ENCODE results near the gene ADAM19. TPM values are rescaled to one million over a fixed set of nuclear protein-coding genes. Genes with fewer than 3 reads are reported as not detected.
A peak's percentile ranks its signal among the peaks of the same experiment; 100 is the strongest.

Gene ADAM19
- total and polyA plus RNA-seq, 3 experiments from 2014 or later: 4.1 to 26.8 (median 26.5) TPM

- no peak overlapping the region for H3K27ac ChIP-seq (ENCODE audit: low read depth, low read length)
- peaks cover 42 to 61% (median 59%) of the 10 kb centered on the region in 3 donors for H3K4me1 Mint-ChIP-seq
- CTCF ChIA-PET: interaction anchor here (1.0 kb wide), 1 partner anchor 43 kb away, joined by 3 read pairs; no protein-coding TSS in a partner anchor
- H3K9me3 ChIP-seq (ENCODE audit: low read length): no peaks in the 10 kb centered on the region
- peaks cover 18% of the 10 kb centered on the region for H3K4me1 ChIP-seq (ENCODE audit: insufficient read depth, low read length)
- H3K27ac Mint-ChIP-seq: peak overlapping the region in 3 of 8 donors; percentile 11 to 75 (median 36)
- POLR2A ChIA-PET: no interaction called here
- peaks cover 0 to 1% (median 0%) of the 10 kb centered on the region in 3 donors for H3K36me3 Mint-ChIP-seq
- H3K36me3 ChIP-seq (ENCODE audit: insufficient read depth, low read length): no peaks in the 10 kb centered on the region
- H3K27me3 Mint-ChIP-seq: no peaks in the 10 kb centered on the region
- H3K4me3 Mint-ChIP-seq: no peak overlapping the region
- no peaks in the 10 kb centered on the region for H3K9me3 Mint-ChIP-seq
- no peak for DNase-seq
- H3K4me3 ChIP-seq (ENCODE audit: low read length): no peak overlapping the region
- no peaks in the 10 kb centered on the region for H3K27me3 ChIP-seq (ENCODE audit: insufficient read depth, low read length, poor library complexity, severe bottlenecking)
Observed at GRCh38 chr5:157593052-157593757, 17.6 kb upstream of the ADAM19 start.

- ChIA-PET POLR2A (no interaction called here), CTCF (interaction anchor here (1.0 kb wide), 1 partner anchor 42 kb away, joined by 3 read pairs; no protein-coding TSS in a partner anchor)
- Histone ChIP-seq H3K27ac (ENCODE audit: low read depth, low read length) (no peak overlapping the region), H3K4me1 (ENCODE audit: insufficient read depth, low read length) (peaks cover 18% of the 10 kb centered on the region), H3K27me3 (ENCODE audit: insufficient read depth, low read length, poor library complexity, severe bottlenecking) (no peaks in the 10 kb centered on the region), H3K36me3 (ENCODE audit: insufficient read depth, low read length) (no peaks in the 10 kb centered on the region), H3K9me3 (ENCODE audit: low read length) (no peaks in the 10 kb centered on the region), H3K4me3 (ENCODE audit: low read length) (no peak overlapping the region)
- Mint-ChIP-seq H3K36me3 (peaks cover 0 to 1% (median 0%) of the 10 kb centered on the region in 3 donors), H3K27ac (peak overlapping the region in 2 of 8 donors; percentile 39 to 66), H3K4me3 (peak overlapping the region in 2 of 7 donors; percentile 7 to 32), H3K4me1 (peaks cover 38 to 56% (median 55%) of the 10 kb centered on the region in 3 donors), H3K9me3 (no peaks in the 10 kb centered on the region), H3K27me3 (no peaks in the 10 kb centered on the region)
- DNase-seq: no peak
Observed at GRCh38 chr5:157592594-157592993, 17.0 kb upstream of the ADAM19 start.

- no peaks in the 10 kb centered on the region for H3K9me3 Mint-ChIP-seq
- H3K36me3 Mint-ChIP-seq: peaks cover 0 to 1% (median 0%) of the 10 kb centered on the region in 3 donors
- H3K27ac Mint-ChIP-seq: no peak overlapping the region
- no peaks in the 10 kb centered on the region for H3K27me3 ChIP-seq (ENCODE audit: insufficient read depth, low read length, poor library complexity, severe bottlenecking)
- ChIA-PET POLR2A (interaction anchor here (0.8 kb wide), 1 partner anchor 54 kb away, joined by 5 read pairs; no protein-coding TSS in a partner anchor), CTCF (no interaction called here)
- H3K4me1 Mint-ChIP-seq: peaks cover 21 to 36% (median 34%) of the 10 kb centered on the region in 3 donors
- no peak for DNase-seq
- H3K36me3 ChIP-seq (ENCODE audit: insufficient read depth, low read length): no peaks in the 10 kb centered on the region
- H3K27ac ChIP-seq (ENCODE audit: low read depth, low read length): no peak overlapping the region
- H3K9me3 ChIP-seq (ENCODE audit: low read length): no peaks in the 10 kb centered on the region
- peaks cover 10% of the 10 kb centered on the region for H3K4me1 ChIP-seq (ENCODE audit: insufficient read depth, low read length)
- H3K4me3 ChIP-seq (ENCODE audit: low read length): no peak overlapping the region
- no peaks in the 10 kb centered on the region for H3K27me3 Mint-ChIP-seq
- no peak overlapping the region for H3K4me3 Mint-ChIP-seq
Observed at GRCh38 chr5:157590478-157590877, 14.9 kb upstream of the ADAM19 start.

- no peaks in the 10 kb centered on the region for H3K36me3 ChIP-seq (ENCODE audit: insufficient read depth, low read length)
- ChIA-PET POLR2A (no interaction called here), CTCF (no interaction called here)
- H3K27me3 ChIP-seq (ENCODE audit: insufficient read depth, low read length, poor library complexity, severe bottlenecking): no peaks in the 10 kb centered on the region
- Mint-ChIP-seq H3K27ac (no peak overlapping the region), H3K36me3 (no peaks in the 10 kb centered on the region), H3K9me3 (no peaks in the 10 kb centered on the region), H3K4me3 (no peak overlapping the region), H3K4me1 (peaks cover 5 to 11% (median 8%) of the 10 kb centered on the region in 3 donors), H3K27me3 (no peaks in the 10 kb centered on the region)
- no peaks in the 10 kb centered on the region for H3K4me1 ChIP-seq (ENCODE audit: insufficient read depth, low read length)
- no peak overlapping the region for H3K4me3 ChIP-seq (ENCODE audit: low read length)
- H3K27ac ChIP-seq (ENCODE audit: low read depth, low read length): no peak overlapping the region
- no peak for DNase-seq
- no peaks in the 10 kb centered on the region for H3K9me3 ChIP-seq (ENCODE audit: low read length)
Observed at GRCh38 chr5:157584628-157585027, 9.1 kb upstream of the ADAM19 start.

GRCh38 chr5:157582731-157583620 lies 7.4 kb upstream of the ADAM19 start:
- POLR2A ChIA-PET: no interaction called here
- no peak overlapping the region for H3K27ac Mint-ChIP-seq

GRCh38 chr5:157581901-157582300 lies 6.3 kb upstream of the ADAM19 start:
- H3K36me3 ChIP-seq (ENCODE audit: insufficient read depth, low read length): no peaks in the 10 kb centered on the region
- Mint-ChIP-seq H3K27ac (no peak overlapping the region), H3K27me3 (no peaks in the 10 kb centered on the region), H3K4me3 (no peak overlapping the region), H3K36me3 (no peaks in the 10 kb centered on the region), H3K9me3 (no peaks in the 10 kb centered on the region), H3K4me1 (peaks cover 5 to 22% (median 13%) of the 10 kb centered on the region in 3 donors)
- no peaks in the 10 kb centered on the region for H3K27me3 ChIP-seq (ENCODE audit: insufficient read depth, low read length, poor library complexity, severe bottlenecking)
- DNase-seq: no peak
- CTCF ChIA-PET: interaction anchor here (0.6 kb wide), 1 partner anchor 161 kb away, joined by 3 read pairs; no protein-coding TSS in a partner anchor
- H3K4me1 ChIP-seq (ENCODE audit: insufficient read depth, low read length): no peaks in the 10 kb centered on the region
- no peak overlapping the region for H3K27ac ChIP-seq (ENCODE audit: low read depth, low read length)
- no peaks in the 10 kb centered on the region for H3K9me3 ChIP-seq (ENCODE audit: low read length)
- H3K4me3 ChIP-seq (ENCODE audit: low read length): no peak overlapping the region
- POLR2A ChIA-PET: no interaction called here

More at GRCh38 chr5:157582731-157583620, 7.4 kb upstream of the ADAM19 start:
- Histone ChIP-seq H3K9me3 (ENCODE audit: low read length) (no peaks in the 10 kb centered on the region), H3K4me3 (ENCODE audit: low read length) (no peak overlapping the region), H3K4me1 (ENCODE audit: insufficient read depth, low read length) (no peaks in the 10 kb centered on the region), H3K27ac (ENCODE audit: low read depth, low read length) (no peak overlapping the region), H3K27me3 (ENCODE audit: insufficient read depth, low read length, poor library complexity, severe bottlenecking) (no peaks in the 10 kb centered on the region), H3K36me3 (ENCODE audit: insufficient read depth, low read length) (no peaks in the 10 kb centered on the region)
- Mint-ChIP-seq H3K4me1 (peaks cover 5 to 22% (median 13%) of the 10 kb centered on the region in 3 donors), H3K9me3 (no peaks in the 10 kb centered on the region), H3K27me3 (no peaks in the 10 kb centered on the region), H3K36me3 (no peaks in the 10 kb centered on the region), H3K4me3 (peak overlapping the region in 1 of 7 donors; percentile 11)
- DNase-seq: no peak
- CTCF ChIA-PET: no interaction called here

- Mint-ChIP-seq H3K4me1 (peaks cover 21 to 46% (median 32%) of the 10 kb centered on the region in 3 donors), H3K27me3 (peaks cover 2 to 13% of the 10 kb centered on the region in 2 donors), H3K4me3 (peak overlapping the region in 1 of 7 donors; percentile 43), H3K36me3 (peaks cover 0 to 3% (median 0%) of the 10 kb centered on the region in 3 donors), H3K9me3 (no peaks in the 10 kb centered on the region), H3K27ac (peak overlapping the region in 1 of 8 donors; percentile 31)
- no peak for DNase-seq
- no peaks in the 10 kb centered on the region for H3K36me3 ChIP-seq (ENCODE audit: insufficient read depth, low read length)
- POLR2A ChIA-PET: interaction anchor here (0.6 kb wide), 1 partner anchor 10 kb away, joined by 3 read pairs; no protein-coding TSS in a partner anchor
- no peak overlapping the region for H3K27ac ChIP-seq (ENCODE audit: low read depth, low read length)
- CTCF ChIA-PET: no interaction called here
- H3K4me1 ChIP-seq (ENCODE audit: insufficient read depth, low read length): peaks cover 7% of the 10 kb centered on the region
- no peak overlapping the region for H3K4me3 ChIP-seq (ENCODE audit: low read length)
- H3K9me3 ChIP-seq (ENCODE audit: low read length): no peaks in the 10 kb centered on the region
- no peaks in the 10 kb centered on the region for H3K27me3 ChIP-seq (ENCODE audit: insufficient read depth, low read length, poor library complexity, severe bottlenecking)
Observed at GRCh38 chr5:157578079-157578780, 2.7 kb upstream of the ADAM19 start.

Data from CD8-positive, alpha-beta memory T cell (primary cell).